Measurements from ENCODE around the gene B3GALT6.
"Not testable (repeated sequence)": the region's sequence is repeated elsewhere in the genome, so short reads cannot be mapped to it uniquely, and the experiment has no call there.

Gene B3GALT6

DNA sequence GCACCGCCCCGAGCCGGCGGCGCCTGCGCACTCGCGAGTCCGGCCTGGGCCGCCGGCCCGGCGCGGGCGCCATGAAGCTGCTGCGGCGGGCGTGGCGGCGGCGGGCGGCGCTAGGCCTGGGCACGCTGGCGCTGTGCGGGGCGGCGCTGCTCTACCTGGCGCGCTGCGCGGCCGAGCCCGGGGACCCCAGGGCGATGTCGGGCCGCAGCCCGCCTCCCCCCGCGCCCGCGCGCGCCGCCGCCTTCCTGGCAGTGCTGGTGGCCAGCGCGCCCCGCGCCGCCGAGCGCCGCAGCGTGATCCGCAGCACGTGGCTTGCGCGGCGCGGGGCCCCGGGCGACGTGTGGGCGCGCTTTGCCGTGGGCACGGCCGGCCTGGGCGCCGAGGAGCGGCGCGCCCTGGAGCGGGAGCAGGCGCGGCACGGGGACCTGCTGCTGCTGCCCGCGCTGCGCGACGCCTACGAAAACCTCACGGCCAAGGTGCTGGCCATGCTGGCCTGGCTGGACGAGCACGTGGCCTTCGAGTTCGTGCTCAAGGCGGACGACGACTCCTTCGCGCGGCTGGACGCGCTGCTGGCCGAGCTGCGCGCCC is at the start of gene B3GALT6:
Gene B3GALT6, plus strand, starts transcription at position 30 of the 588 bp plus-strand sequence. Its CDS starts 42 bp downstream, at position 72.
- no peak for DNase-seq (ENCODE audit: low read depth in 2 of 2)

DNA sequence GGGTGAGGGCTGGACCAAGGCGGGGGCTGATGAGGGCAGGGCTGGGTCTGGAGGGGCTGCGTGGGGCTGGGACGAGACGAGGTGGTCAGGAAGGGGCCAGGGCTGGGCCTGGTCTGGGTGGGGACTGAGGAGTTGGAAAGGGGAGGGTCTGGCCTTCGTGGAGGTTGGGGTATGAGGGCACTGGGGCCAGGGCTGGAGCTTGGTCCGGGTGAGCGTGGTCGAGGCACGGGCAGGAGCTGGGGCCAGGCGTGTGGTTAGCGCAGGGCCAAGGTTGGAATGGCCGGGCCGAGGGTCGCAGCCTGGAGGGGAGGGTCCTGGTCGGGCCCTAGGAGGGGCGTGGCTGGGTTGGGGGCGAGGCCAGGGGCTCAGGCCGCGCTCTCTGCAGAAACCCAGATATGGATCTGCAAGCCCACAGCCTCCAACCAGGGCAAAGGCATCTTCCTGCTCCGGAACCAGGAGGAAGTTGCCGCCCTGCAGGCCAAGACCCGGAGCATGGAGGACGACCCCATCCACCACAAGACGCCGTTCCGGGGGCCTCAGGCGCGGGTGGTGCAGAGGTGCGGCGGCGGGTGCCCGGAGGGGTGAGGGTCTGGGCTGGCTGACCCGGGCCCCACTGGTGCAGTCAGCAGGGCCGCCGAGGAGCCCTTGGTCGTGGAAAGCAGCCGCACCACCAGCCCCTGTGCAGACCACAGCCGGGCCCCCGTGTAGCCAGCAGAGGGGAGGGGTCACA is 49.4 kb upstream of the B3GALT6 start:
- no peak for DNase-seq (ENCODE audit: low read depth in 2 of 2)

DNA sequence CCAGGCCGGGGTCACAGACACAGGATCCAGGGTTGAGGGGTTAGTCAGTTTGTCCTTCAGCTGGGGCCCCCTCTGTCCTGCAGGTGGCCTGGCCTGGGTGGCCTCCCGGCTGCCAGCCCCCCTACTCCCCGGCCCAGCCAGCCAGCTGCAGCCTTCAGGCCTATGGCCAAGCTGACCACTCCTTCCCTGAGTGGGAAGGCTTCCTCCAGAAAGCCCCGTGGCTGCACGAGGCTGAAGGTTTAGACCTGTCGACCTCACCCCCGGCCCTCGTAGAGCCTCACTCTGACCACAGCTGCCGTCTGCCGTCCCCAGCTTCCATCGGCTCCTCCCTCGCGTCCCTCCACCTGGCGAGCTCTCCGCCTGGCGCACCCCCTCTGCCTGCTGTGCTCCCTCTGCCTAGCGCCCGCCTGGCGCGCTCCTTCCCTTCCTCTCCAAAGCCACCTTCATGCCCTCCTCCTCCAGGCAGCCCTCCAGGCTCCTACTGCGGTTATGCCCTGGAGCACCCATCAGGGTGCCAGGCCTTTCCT is 48.8 kb upstream of the B3GALT6 start:
- DNase-seq (ENCODE audit: low read depth in 2 of 2), result no peak

DNA sequence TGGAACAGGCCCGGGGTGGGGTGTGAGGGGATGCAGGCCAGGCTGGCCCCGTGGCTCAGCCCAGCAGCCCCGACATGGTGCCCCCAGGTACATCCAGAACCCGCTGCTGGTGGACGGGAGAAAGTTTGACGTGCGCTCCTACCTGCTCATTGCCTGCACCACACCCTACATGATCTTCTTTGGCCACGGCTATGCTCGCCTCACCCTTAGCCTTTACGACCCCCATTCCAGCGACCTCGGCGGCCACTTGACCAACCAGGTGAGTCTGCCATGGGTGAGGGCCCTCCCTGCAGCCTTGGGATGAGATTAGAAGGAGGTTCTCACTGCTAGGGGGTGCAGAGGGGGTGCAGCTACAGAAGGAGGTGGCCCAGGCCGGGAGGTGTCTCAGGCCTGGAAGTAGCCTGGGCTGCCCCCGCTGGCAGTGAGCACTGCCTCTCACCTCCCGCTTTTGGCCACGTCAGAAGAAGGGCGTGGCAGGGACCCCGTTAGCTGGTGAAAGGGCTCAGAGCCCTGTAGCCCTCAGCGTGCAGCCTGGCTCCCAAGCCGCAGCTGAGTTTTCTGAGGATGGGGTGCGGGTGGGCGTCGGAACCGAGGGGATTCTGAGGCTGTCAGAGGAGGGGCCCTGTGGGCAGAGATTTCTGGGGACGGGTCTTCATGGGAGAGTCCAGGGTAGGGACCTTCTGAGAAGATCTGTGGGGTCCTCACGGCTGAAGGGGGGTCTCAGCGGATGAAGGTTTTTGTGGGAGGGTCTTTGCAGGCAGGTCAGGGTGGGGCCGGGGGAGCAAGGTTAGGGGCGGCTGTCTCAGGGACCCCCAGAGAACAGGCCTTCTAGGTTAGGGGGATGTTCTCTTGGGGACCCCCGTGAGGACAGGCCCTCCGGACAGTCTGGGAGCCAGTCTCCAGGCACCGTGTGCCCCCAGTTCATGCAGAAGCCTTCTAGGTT is 47.9 kb upstream of the B3GALT6 start:
- no peak for DNase-seq (ENCODE audit: low read depth in 2 of 2)

DNA sequence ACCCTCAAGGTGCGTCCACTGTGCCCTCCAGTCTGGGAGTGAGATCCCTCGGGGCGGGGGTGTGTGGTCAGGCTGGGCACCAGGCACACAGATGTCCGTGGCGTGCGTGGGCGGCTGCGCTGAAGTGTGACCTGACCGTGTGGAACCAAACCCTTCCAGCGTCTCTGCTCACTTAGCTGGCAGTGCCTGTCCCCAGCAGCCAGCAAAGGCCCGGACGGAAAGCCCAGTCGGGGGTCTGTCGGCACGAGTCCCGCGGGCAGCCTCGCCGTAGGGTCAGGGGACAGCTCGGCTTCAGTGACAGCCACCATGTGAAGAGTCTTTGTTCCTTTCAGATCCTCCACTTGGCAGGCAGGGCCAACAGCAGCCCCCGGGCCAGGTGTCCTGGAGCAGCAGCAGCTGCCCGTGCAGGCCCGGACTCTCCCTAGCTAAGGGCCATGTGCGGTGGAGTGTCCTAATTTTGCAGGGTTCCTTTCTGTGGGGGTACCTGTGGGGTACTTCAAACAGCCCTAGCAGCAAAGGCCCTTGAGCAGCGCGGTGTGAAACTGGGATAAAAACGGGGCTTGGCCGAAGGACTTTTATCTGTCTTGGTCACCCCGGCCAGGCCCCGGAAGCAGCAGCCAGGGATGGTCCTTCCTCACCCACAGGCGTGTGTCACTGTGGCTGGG is 46.8 kb upstream of the B3GALT6 start:
- no peak for DNase-seq (ENCODE audit: low read depth in 2 of 2)

DNA sequence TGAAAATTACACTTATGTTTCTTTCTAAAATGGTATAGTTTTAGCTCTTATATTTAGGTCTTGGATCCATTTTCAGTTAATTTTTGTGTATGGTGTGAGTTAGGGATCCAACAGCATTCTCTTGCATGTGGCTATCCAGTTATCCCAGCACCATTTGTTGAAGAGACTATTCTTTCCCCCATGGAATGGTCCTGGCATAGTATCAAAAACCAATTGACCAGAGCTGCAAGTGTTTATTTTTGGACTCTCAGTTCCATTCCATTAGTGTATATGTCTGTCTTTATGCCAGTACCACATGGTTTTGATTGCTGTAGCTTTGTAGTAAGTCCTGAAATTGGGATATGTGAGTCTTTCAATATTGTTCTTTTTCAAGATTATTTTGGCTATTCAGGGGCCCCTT is 44.1 kb upstream of the B3GALT6 start:
- DNase-seq (ENCODE audit: low read depth in 2 of 2), result no peak

DNA sequence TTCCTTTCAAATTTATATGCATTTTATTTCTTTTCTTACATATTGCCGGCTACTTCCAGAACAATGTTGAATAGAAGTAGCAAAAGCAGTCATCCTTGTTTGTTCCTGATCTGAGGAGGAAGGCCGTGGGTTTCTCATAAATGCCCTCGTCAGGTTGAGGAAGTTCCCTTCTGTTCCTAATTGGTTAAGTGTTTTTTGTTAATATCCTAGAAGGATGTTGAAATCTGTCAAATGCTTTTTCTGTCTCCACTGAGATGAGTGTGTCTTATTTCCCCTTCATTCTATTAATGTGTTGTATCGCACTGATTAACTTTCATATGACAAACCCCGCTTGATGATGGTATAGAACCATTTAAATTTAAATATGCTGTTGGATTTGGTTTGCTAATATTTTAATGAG is 42.9 kb upstream of the B3GALT6 start:
- DNase-seq (ENCODE audit: low read depth in 2 of 2), result no peak

DNA sequence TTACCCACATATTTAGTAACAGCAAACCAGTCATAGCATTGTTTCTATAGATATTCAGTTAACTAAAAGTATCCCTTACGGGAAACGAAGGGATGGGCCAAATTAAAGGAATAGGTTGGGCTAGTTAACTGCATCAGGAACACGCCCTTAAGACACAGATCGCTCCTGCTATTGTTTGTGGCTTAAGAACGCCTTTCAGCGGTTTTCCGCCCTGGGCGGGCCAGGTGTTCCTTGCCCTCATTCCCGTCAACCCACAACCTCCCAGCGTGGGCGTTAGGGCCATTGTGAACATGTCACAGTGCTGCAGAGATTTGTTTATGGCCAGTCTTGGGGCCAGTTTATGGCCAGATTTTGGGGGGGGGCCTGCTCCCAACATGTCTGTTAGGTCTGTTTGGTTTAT is 40.3 kb upstream of the B3GALT6 start:
- no peak for DNase-seq (ENCODE audit: low read depth in 2 of 2)

DNA sequence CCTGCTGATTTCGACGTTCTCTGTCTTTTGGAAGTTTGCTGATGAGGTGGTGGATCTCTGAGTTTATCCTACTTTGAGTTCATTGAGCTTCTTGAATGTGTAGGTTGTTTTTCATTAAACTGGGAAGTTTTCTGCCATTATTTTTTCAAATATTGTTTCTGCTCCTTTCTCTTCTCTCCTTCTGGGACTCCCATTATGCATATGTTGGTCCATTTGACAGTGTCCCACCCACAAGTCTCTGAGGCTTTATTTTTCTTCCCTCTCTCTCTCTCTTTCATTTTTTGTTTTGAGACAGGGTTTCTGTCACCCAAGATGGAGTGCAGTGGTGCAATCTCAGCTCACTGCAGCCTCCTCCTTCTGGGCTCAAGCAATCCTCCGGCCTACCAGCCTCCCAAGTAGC is 37.3 kb upstream of the B3GALT6 start:
- DNase-seq (ENCODE audit: low read depth in 2 of 2), result no peak

DNA sequence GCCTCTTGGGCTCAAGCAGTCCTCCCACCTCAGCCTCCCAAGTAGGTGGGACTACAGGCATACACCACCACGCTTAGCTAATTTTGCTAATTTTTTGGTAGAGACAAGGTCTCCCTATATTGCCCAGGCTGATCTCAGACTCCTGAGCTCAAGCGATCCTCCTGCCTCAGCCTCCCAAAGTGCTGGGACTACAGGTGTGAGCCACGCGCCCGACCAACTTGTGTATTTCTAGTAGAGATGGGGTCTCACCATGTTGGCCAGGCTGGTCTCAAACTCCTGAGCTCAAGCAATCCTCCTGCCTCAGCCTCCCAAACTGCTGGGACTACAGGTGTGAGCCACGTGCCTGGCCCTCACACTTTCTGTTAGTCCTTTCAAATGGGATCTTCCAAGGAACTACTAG is 36.3 kb upstream of the B3GALT6 start:
- DNase-seq (ENCODE audit: low read depth in 2 of 2), result not testable (repeated sequence)

DNA sequence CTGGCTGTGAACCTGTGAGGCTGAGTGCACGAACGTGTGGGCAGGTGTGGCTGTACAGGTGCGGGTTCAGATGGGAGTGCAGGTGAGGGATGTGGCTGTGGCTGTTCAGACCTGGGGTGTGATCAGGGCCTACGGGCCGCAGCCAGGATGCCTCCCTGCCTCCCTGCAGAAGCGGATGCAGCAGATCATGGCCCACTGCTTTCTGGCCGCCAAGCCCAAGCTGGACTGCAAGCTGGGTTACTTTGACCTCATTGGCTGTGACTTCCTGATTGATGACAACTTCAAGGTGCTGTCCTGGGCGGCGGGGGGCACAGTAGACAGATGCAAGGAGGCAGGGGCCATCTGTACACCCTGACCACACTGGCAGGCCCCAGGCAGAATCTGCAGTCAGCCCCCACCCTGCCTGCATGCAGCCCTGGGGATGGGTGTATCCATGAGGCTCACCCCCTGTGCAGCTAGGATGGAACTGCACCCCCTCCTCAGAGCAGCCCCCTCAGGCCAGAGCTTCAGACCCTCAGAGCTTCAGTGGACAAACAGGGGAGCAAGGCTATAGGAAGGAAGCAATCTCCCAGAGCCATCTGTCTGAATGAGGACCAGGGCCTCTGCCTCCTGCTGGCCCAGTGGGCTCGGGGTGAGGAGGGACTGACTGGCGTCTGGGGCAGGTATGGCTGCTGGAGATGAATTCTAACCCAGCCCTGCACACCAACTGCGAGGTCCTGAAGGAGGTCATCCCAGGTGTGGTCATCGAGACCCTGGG is 35.4 kb upstream of the B3GALT6 start:
- DNase-seq (ENCODE audit: low read depth in 2 of 2), result no peak

DNA sequence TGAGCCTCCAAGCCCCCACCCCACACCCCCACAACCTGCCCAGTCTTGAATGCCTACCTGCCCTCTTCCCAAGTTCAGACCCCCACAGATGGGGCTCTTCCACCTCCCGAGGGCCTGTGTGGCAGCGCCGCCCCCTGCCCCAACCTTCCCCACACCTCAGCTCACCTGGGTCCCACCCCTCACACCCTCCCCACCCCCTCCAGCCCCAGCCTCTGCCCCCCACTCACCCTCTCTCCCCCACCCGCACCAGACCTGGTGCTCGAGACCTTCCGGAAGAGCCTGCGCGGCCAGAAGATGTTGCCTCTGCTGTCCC is 34.9 kb upstream of the B3GALT6 start:
- DNase-seq (ENCODE audit: low read depth in 2 of 2), result no peak

DNA sequence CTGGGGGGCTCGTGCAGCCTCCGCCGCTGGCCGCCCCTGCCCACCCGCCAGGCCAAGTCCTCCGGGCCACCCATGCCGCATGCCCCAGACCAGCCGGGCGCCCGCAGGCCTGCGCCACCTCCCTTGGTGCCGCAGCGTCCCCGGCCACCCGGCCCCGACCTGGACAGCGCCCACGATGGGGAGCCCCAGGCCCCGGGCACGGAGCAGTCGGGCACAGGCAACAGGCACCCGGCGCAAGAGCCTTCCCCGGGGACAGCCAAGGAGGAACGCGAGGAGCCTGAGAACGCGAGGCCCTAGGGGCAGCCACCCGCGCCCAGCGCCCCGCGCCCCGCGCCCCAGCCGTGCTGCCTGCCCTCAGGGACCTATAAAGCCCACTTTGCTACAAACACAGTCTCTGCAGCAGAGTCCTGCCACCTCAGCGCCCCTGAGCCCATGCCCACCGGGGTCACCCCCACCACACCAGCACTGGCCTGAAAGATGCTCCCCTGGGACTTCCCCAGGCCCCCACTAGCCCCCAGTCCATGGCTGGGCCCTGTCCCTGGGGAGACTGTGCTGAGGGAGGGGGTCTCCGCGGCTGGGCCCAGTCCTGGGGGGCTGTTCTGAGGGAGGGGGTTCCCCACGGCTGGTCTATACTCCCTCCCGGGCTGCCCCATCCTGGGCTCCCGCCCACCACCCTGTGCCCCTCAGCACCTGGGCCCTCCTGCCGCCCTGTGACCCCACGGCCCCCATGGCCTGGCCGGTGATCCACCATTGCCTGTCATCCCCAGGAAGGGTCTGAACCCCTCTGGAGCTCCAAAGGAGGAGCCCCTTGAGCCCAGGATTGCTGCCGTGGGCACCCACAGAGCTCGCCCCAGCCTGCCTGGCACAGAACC is 34.2 kb upstream of the B3GALT6 start:
- DNase-seq (ENCODE audit: low read depth in 2 of 2), result no peak

DNA sequence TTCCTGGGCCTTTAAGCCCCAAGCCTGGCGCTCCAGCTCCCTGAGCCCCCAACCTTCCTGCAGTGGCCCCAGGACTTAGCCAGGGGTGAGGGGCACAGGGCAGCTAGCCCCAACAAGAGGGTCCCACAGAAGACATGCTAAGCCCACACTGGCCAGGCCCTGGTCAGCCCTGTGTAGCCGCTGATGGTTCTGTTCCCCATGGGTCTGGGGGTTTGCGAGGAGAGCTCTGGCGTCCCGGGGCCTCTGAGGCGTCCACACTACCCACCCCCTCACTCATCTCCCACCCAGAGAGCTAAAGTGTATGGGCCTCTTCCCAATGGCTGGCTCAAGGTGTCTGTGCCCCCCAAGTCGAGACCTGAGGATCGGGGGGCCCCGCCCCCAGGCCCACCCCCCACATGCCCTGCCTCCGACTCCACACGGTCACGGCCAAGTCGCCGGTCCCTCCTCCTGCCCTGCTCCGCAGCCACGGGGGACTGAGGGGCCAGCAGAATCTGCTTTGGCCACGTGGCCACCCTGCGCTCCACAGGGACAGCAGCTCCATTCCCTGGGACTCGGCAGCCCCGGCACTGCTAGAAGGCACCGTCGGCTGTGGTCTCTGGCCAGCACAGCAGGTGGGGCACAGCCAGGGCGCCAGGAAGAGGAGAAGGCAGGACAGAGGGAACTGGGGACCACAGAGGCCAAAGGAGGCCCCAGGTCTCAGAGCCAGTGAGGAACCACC is 33.5 kb upstream of the B3GALT6 start:
- DNase-seq (ENCODE audit: low read depth in 2 of 2), result no peak

DNA sequence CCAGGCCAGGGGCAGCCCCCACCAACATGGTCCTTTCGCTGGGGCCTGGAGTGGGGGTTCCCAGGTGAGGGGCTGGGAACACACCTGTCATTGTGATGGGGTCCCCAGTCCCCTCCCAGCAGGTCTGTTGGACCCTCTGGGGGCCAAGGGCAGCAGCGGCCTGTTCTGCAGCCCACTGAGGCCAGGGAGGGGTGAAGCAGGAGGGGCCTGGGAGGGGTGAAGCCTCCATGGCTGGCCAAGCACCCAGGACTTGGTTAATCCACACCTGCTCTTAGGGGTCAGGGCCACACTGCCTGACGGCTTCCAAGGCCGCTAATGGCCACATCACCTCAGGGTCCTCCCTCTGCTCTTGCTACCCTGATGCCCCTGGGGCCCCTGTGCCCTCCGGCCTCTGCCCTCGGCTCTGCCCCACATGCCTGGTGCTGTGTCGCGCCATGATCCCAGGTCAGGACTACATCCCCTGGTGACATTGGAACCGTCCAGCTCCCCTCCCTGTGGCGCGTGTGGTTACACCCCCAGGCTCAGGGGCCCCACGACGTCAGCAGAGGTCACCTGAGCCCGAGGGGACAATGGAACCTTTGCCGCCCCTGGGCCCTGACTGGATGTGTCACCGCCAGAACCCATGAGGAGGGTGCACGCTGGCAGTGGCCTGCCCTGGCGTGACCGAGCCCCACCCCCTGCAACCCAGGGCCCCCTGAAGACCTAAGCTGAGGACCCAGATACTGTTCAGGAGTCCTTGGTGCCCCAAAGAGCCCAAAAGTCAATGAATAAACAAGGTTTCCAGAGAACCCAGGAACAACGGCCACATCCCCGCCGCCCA is 32.7 kb upstream of the B3GALT6 start:
- DNase-seq (ENCODE audit: low read depth in 2 of 2), result no peak

DNA sequence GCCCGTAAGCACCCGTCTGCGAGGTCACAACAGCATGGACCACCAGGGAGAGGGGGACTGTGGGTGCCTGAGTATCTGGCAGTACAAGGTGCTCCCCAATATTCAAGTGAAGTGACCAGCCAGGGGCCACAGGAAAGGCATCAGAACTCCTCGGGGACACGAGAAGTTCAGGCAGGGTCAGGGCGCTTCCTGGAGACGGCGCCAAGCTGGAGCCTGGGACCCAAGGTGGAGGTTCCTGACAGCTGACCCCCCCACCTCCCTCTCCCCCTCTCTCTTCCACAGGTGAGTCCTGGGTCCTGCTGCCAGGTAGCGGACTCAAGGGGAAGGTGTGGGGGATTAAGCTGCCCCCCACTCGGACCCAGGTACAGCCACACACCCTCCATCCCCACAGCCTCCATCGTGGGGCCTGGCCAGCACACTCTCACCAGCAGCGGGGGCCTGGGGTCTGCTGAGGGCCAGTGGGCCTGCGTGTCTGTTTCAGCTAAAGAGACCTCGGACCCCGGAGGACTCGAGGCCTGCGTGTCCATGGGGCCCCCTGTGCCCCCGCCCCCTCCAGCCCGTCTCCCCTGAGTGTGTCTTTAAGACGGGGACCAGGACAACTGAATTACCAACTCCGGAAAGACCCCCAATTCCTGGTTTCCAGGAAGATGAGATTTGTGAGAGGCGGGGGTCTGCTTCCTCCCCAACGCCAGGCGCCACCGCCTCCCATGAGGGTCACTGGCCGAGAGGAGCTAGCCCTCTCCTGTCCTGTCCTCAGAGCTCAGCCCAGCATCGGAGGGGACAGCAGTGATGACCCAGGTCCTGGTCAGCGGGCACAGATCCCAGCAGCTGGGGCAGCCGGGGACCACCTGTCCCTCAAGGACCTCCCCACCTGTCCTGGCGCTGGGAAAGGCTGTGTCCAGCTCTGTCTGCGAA is 31.8 kb upstream of the B3GALT6 start:
- DNase-seq (ENCODE audit: low read depth in 2 of 2), result no peak
